SH-SY5Y (cell line): Measurements from ENCODE around the gene SCGB3A1.

Source experiments
- GATA2 ChIP-seq: IDR thresholded peaks from 2 replicates; pipeline ENCODE4 v1.6.1; 2011; ENCODE audit warnings: mild to moderate bottlenecking, low read depth, low read length
- GATA3 ChIP-seq: IDR thresholded peaks from 2 replicates; pipeline ENCODE4 v1.6.1; 2011; ENCODE audit warnings: low read depth, mild to moderate bottlenecking, low read length, moderate library complexity

GRCh38 chr5:180628827-180629750 is 37.8 kb upstream of the SCGB3A1 start:
- TF ChIP-seq GATA2 (no peak), GATA3 (no peak)
